K562 (cell line): ENCODE data around the gene TBC1D25. TPM values are rescaled to one million over a fixed set of nuclear protein-coding genes. Genes with fewer than 3 reads are reported as not detected.

Source experiments
- ASH1L ChIP-seq: fragments of 450-650 bp; IDR thresholded peaks from 2 replicates; pipeline ENCODE4 v1.6.1; 2018; ENCODE audit warnings: borderline replicate concordance, mild to moderate bottlenecking, low read depth; ENCODE audit not compliant: partially characterized antibody
- ATF1 ChIP-seq, 2 experiments: fragments of 450-650 bp in 1 of 2; IDR thresholded peaks; 2 replicates each; pipeline ENCODE4 v1.6.1; 2016; ENCODE audit warnings: missing compliant biosample characterization in 1 of 2, missing genetic modification characterization in 1 of 2
- CTBP1 ChIP-seq: fragments of 450-650 bp; IDR thresholded peaks from 2 replicates; pipeline ENCODE4 v1.6.1; 2016; ENCODE audit warnings: borderline replicate concordance
- MYNN ChIP-seq, 2 experiments: sonication (generic); formaldehyde crosslinking in 1 of 2; IDR thresholded peaks; 2 replicates each; pipeline versions ENCODE4 v1.5.0 to v1.6.1; 2016 to 2020; ENCODE audit warnings: antibody characterized with exemption in 1 of 2, missing genetic modification reagents in 1 of 2
- NEUROD1 ChIP-seq: fragments of 150-350 bp; IDR thresholded peaks from 2 replicates; pipeline ENCODE4 v1.6.1; 2014; ENCODE audit warnings: borderline replicate concordance, low read length, low read depth; ENCODE audit not compliant: partially characterized antibody
- PHF21A ChIP-seq: fragments of 450-650 bp; IDR thresholded peaks from 2 replicates; pipeline ENCODE4 v1.6.1; 2017; ENCODE audit warnings: low read depth, borderline replicate concordance
- RBBP5 ChIP-seq: fragments of 200-600 bp; sonication (generic); IDR thresholded peaks from 2 replicates; pipeline ENCODE4 v1.6.1; 2012; ENCODE audit warnings: borderline replicate concordance, mild to moderate bottlenecking, low read length, control low read depth, inconsistent platforms; ENCODE audit not compliant: insufficient read depth, poor library complexity, severe bottlenecking
- RFX1 ChIP-seq: fragments of 450-650 bp; IDR thresholded peaks from 2 replicates; pipeline ENCODE4 v1.6.1; 2016; ENCODE audit warnings: mild to moderate bottlenecking, moderate library complexity
- RNF2 ChIP-seq: sonication (generic); IDR thresholded peaks from 2 replicates; pipeline ENCODE4 v1.6.1; 2016
- SIRT6 ChIP-seq: IDR thresholded peaks from one replicate; pipeline ENCODE4 v1.6.1; 2012; ENCODE audit warnings: low read depth, mild to moderate bottlenecking, control low read depth, inconsistent platforms, low read length, moderate library complexity
- SMAD2 ChIP-seq: fragments of 150-350 bp; IDR thresholded peaks from 2 replicates; pipeline ENCODE4 v1.6.1; 2014; ENCODE audit warnings: low read depth, mild to moderate bottlenecking, low read length
- SOX6 ChIP-seq: fragments of 450-650 bp; IDR thresholded peaks from 2 replicates; pipeline ENCODE4 v1.6.1; 2014; ENCODE audit warnings: mild to moderate bottlenecking
- TFAM ChIP-seq: fragments of 250-450 bp; sonication (Bioruptor Pico); conservative IDR thresholded peaks from 2 replicates; pipeline ENCODE4 v1.5.0; 2021; ENCODE audit warnings: mild to moderate bottlenecking, moderate library complexity
- ZNF134 ChIP-seq: fragments of 250-450 bp; sonication (Bioruptor Pico); conservative IDR thresholded peaks from 2 replicates; pipeline ENCODE4 v1.4.0; 2020
- polyA plus RNA-seq, 8 experiments: library from polyadenylated mRNA; depleted of rRNA in 4 of 8; stranded (reverse) in 5 of 8; unstranded in 3 of 8; fragments of >200 nt; fragmentation: Nextera tagmentation in 2 of 8; fragmentation: Illumina TruSeq in 1 of 8; extraction: Ambion mirVana in 2 of 8; extraction: Trizol in 1 of 8; gene quantifications; 2 replicates each; pipeline versions ENCODE4 v1.2.1 to v1.2.3, GENCODE V29; 2011 to 2014; ENCODE audit warnings: inconsistent platforms in 1 of 8, missing spikeins in 1 of 8
- total RNA-seq, 7 experiments: library from RNA; depleted of rRNA in 6 of 7; stranded (reverse); fragments of >200 nt in 6 of 7; fragmentation: Illumina TruSeq in 2 of 7; extraction: Trizol in 2 of 7; gene quantifications; 2 replicates each; pipeline versions ENCODE4 v1.2.1 to v1.2.3, GENCODE V29; 2011 to 2021; ENCODE audit warnings: low replicate concordance in 1 of 7
- TF ChIP-seq, protein P1 (sequence below): fragments of 250-450 bp; sonication (Bioruptor Pico); IDR thresholded peaks from 2 replicates; pipeline ENCODE4 v1.4.0; 2020; ENCODE audit warnings: mild to moderate bottlenecking, moderate library complexity
- TF ChIP-seq, protein P2 (sequence below): sonication (generic); formaldehyde crosslinking; IDR thresholded peaks from 2 replicates; pipeline ENCODE4 v1.8.0; 2022; ENCODE audit warnings: missing genetic modification reagents, mild to moderate bottlenecking, borderline replicate concordance
- TF ChIP-seq, protein P3 (sequence below): fragments of 450-650 bp; IDR thresholded peaks from 2 replicates; pipeline ENCODE4 v1.6.1; 2016; ENCODE audit warnings: mild to moderate bottlenecking

TBC1D25 gene
- total and polyA plus RNA-seq, 9 of the 15 experiments (the other 6 are each of a cell fraction or from before 2014, with no cell fraction given), result 0.62 to 10.6 (median 3.9) TPM

DNA sequence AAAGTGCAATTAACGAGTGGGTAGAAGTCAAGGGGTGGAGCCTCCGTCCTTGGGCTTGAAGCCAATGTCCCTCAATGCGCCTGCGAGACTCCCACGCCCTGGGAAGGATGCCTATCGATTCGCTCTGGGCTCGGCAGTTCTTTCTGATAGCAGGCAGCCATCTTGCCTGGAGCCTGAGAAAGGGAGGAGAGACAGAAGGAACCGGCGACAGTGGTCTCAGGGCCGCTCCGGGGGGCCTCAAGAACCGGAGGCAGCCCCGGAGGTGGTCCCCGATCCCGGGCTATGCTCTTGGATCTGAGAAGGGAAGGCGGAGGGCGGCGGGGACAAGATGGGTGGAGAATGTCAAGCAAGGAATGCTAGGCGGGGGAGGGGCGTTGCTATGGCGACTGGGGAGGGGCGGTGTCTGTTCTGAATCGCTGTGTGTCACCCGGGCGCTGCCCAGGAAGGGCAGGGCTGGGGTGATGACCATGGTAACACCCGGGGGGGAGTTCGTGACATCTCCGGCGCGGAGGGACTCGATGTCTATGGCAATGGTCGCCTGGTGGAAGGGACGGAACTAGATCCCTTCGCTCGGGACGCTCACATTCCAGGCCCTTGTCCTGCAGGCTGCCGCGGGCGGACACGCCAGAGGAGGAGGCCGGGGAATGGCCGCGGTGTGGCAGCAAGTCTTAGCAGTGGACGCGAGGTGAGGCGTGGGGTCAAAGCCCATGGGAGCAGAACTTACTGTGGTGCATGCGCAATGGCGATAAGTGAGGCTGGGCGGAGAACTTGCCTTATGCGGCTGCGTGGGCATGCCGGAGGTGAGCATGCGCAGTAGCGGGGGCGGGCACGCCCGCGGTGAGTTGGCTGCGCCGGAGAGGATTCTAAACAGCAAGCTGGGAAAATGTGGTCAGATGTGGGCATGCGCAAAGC, 58.1 kb downstream of the TBC1D25 start, which contains the start of gene WDR13 (continued):
- TF ChIP-seq PHF21A (no peak), CTBP1 (0 out of 2 replicates have a peak, but pooled peaks have one; percentile 48), SMAD2 (no peak), RBBP5 (peak; percentile 32), SOX6 (0 out of 2 replicates have a peak, but pooled peaks have one; percentile 19), ASH1L (no peak), NEUROD1 (peak; percentile 29), TFAM (CRISPR knock-in tag) (no peak), SIRT6 (no peak), RNF2 (peak; percentile 45; the same call in 1 of the 2 replicates), ATF1 (CRISPR knock-in tag; IDR thresholded peaks at IDR 0.05) (no peak), ATF1 (tag; IDR thresholded peaks at IDR 0.05) (peak; percentile 61), ZNF134 (CRISPR knock-in tag) (no peak), RFX1 (peak; percentile 99), MYNN (IDR thresholded peaks at IDR 0.05) (peak; percentile 51; the same call in 1 of the 2 replicates), MYNN (CRISPR knock-in tag; IDR thresholded peaks at IDR 0.05) (no peak)
- TF ChIP-seq, protein P1, sequence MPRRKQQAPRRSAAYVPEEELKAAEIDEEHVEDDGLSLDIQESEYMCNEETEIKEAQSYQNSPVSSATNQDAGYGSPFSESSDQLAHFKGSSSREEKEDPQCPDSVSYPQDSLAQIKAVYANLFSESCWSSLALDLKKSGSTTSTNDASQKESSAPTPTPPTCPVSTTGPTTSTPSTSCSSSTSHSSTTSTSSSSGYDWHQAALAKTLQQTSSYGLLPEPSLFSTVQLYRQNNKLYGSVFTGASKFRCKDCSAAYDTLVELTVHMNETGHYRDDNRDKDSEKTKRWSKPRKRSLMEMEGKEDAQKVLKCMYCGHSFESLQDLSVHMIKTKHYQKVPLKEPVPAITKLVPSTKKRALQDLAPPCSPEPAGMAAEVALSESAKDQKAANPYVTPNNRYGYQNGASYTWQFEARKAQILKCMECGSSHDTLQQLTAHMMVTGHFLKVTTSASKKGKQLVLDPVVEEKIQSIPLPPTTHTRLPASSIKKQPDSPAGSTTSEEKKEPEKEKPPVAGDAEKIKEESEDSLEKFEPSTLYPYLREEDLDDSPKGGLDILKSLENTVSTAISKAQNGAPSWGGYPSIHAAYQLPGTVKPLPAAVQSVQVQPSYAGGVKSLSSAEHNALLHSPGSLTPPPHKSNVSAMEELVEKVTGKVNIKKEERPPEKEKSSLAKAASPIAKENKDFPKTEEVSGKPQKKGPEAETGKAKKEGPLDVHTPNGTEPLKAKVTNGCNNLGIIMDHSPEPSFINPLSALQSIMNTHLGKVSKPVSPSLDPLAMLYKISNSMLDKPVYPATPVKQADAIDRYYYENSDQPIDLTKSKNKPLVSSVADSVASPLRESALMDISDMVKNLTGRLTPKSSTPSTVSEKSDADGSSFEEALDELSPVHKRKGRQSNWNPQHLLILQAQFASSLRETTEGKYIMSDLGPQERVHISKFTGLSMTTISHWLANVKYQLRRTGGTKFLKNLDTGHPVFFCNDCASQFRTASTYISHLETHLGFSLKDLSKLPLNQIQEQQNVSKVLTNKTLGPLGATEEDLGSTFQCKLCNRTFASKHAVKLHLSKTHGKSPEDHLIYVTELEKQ (CRISPR knock-in tag), result no peak
- TF ChIP-seq, protein P2, sequence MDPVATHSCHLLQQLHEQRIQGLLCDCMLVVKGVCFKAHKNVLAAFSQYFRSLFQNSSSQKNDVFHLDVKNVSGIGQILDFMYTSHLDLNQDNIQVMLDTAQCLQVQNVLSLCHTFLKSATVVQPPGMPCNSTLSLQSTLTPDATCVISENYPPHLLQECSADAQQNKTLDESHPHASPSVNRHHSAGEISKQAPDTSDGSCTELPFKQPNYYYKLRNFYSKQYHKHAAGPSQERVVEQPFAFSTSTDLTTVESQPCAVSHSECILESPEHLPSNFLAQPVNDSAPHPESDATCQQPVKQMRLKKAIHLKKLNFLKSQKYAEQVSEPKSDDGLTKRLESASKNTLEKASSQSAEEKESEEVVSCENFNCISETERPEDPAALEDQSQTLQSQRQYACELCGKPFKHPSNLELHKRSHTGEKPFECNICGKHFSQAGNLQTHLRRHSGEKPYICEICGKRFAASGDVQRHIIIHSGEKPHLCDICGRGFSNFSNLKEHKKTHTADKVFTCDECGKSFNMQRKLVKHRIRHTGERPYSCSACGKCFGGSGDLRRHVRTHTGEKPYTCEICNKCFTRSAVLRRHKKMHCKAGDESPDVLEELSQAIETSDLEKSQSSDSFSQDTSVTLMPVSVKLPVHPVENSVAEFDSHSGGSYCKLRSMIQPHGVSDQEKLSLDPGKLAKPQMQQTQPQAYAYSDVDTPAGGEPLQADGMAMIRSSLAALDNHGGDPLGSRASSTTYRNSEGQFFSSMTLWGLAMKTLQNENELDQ (CRISPR knock-in tag), result no peak
- TF ChIP-seq, protein P3, sequence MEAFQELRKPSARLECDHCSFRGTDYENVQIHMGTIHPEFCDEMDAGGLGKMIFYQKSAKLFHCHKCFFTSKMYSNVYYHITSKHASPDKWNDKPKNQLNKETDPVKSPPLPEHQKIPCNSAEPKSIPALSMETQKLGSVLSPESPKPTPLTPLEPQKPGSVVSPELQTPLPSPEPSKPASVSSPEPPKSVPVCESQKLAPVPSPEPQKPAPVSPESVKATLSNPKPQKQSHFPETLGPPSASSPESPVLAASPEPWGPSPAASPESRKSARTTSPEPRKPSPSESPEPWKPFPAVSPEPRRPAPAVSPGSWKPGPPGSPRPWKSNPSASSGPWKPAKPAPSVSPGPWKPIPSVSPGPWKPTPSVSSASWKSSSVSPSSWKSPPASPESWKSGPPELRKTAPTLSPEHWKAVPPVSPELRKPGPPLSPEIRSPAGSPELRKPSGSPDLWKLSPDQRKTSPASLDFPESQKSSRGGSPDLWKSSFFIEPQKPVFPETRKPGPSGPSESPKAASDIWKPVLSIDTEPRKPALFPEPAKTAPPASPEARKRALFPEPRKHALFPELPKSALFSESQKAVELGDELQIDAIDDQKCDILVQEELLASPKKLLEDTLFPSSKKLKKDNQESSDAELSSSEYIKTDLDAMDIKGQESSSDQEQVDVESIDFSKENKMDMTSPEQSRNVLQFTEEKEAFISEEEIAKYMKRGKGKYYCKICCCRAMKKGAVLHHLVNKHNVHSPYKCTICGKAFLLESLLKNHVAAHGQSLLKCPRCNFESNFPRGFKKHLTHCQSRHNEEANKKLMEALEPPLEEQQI, result no peak
